ENCODE results near the gene STK38L. TPM values are rescaled to one million over a fixed set of nuclear protein-coding genes. Genes with fewer than 3 reads are reported as not detected.
"Not testable (repeated sequence)": the region's sequence is repeated elsewhere in the genome, so short reads cannot be mapped to it uniquely, and the experiment has no call there.

The STK38L gene
- total and polyA plus RNA-seq, 5 experiments from 2014 or later: 6.8 to 23.6 (median 11.6) TPM

- ATAC-seq (no peak), DNase-seq (no peak)
- peaks cover 0 to 8% (median 6%) of the 10 kb centered on the region in 3 donors for H3K36me3 Mint-ChIP-seq
- no peaks in the 10 kb centered on the region for H3K4me1 Mint-ChIP-seq
- no peak overlapping the region for H3K27ac Mint-ChIP-seq
- H3K27me3 Mint-ChIP-seq: no peaks in the 10 kb centered on the region
- H3K4me3 Mint-ChIP-seq: no peak overlapping the region
- peaks cover 0 to 20% (median 6%) of the 10 kb centered on the region in 9 donors for H3K9me3 Mint-ChIP-seq
- POLR2A ChIA-PET: interaction anchor here (1.1 kb wide), 1 partner anchor 23 kb away, joined by 3 read pairs; no protein-coding TSS in a partner anchor
Observed at GRCh38 chr12:27213304-27213703, 30.8 kb upstream of the STK38L start.

GRCh38 chr12:27213830-27214787, 30.0 kb upstream of the STK38L start:
- peaks cover 0 to 13% (median 4%) of the 10 kb centered on the region in 9 donors for H3K9me3 Mint-ChIP-seq
- H3K36me3 Mint-ChIP-seq: peaks cover 0 to 3% (median 3%) of the 10 kb centered on the region in 3 donors
- H3K27ac Mint-ChIP-seq: no peak overlapping the region
- no peak for ATAC-seq
- no peak overlapping the region for H3K4me3 Mint-ChIP-seq
- no peaks in the 10 kb centered on the region for H3K27me3 Mint-ChIP-seq
- H3K4me1 Mint-ChIP-seq: no peaks in the 10 kb centered on the region
- no peak for DNase-seq
- POLR2A ChIA-PET: interaction anchor here (1.1 kb wide), 1 partner anchor 24 kb away, joined by 3 read pairs; no protein-coding TSS in a partner anchor

- Mint-ChIP-seq H3K36me3 (peaks cover 0 to 3% (median 0%) of the 10 kb centered on the region in 3 donors), H3K4me1 (peaks cover 0 to 25% (median 0%) of the 10 kb centered on the region in 4 donors), H3K27ac (no peak overlapping the region), H3K4me3 (no peak overlapping the region), H3K27me3 (no peaks in the 10 kb centered on the region), H3K9me3 (no peaks in the 10 kb centered on the region)
- DNase-seq: no peak
- POLR2A ChIA-PET: no interaction called here
- no peak for ATAC-seq
Observed at GRCh38 chr12:27217590-27217989, 26.5 kb upstream of the STK38L start.

GRCh38 chr12:27219693-27220054, 24.4 kb upstream of the STK38L start:
- DNase-seq (no peak), ATAC-seq (no peak)
- H3K27ac Mint-ChIP-seq: peak overlapping the region in 1 of 10 donors; percentile 7
- H3K4me3 Mint-ChIP-seq: no peak overlapping the region
- no peaks in the 10 kb centered on the region for H3K9me3 Mint-ChIP-seq
- peaks cover 0 to 2% (median 0%) of the 10 kb centered on the region in 5 donors for H3K27me3 Mint-ChIP-seq
- peaks cover 0 to 27% (median 0%) of the 10 kb centered on the region in 4 donors for H3K4me1 Mint-ChIP-seq
- POLR2A ChIA-PET: no interaction called here
- no peaks in the 10 kb centered on the region for H3K36me3 Mint-ChIP-seq

- no peaks in the 10 kb centered on the region for H3K36me3 Mint-ChIP-seq
- peak overlapping the region in 1 of 10 donors; percentile 48 for H3K27ac Mint-ChIP-seq
- POLR2A ChIA-PET: no interaction called here
- peaks cover 0 to 2% (median 0%) of the 10 kb centered on the region in 5 donors for H3K27me3 Mint-ChIP-seq
- no peaks in the 10 kb centered on the region for H3K9me3 Mint-ChIP-seq
- H3K4me3 Mint-ChIP-seq: no peak overlapping the region
- DNase-seq (no peak), ATAC-seq (no peak)
- H3K4me1 Mint-ChIP-seq: peaks cover 0 to 27% (median 0%) of the 10 kb centered on the region in 4 donors
Observed at GRCh38 chr12:27220055-27220987, 23.8 kb upstream of the STK38L start.

- POLR2A ChIA-PET: no interaction called here
Observed at GRCh38 chr12:27220988-27221345, 23.1 kb upstream of the STK38L start.

DNA sequence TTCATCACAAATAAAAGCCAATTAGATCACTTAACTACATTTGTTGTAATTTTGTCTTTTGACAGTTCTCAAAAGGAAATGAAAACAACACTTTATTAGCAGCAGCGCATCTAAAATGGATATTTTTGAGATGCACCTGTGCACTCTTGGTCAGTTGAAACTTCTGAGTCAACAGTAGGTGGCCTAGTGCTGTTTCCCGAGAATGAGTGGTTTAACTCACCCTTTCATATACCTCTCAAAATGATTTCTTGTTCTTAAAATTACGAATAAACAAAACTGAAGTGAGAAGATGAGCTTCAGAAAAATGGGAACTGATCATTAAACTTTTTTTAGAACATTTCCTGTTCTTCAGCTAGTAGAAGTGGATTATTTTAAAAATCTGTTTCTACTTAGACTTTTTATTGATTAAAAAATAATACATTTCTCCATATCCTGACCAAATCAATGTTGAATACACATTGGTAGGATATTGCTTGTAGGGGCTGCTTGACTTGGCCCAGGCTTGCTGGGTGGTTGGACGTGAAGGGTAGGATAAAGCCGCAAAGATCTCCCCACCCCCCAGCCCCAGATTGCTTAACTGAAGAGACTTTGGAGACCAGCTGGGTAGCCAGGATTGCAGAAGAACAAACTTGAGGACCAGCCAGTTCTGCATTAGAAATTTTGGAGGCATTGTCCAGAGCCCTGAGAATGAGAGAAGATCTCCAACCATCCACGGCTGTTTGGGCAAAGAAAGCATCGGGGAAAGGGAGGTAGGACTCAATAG, 22.3 kb upstream of the STK38L start:
- POLR2A ChIA-PET: no interaction called here

More at GRCh38 chr12:27220988-27221345, 23.1 kb upstream of the STK38L start:
- Mint-ChIP-seq H3K27ac (no peak overlapping the region), H3K9me3 (no peaks in the 10 kb centered on the region), H3K4me3 (no peak overlapping the region), H3K4me1 (peaks cover 0 to 27% (median 0%) of the 10 kb centered on the region in 4 donors), H3K36me3 (no peaks in the 10 kb centered on the region), H3K27me3 (peaks cover 0 to 2% (median 0%) of the 10 kb centered on the region in 5 donors)
- DNase-seq (no peak), ATAC-seq (no peak)

DNA sequence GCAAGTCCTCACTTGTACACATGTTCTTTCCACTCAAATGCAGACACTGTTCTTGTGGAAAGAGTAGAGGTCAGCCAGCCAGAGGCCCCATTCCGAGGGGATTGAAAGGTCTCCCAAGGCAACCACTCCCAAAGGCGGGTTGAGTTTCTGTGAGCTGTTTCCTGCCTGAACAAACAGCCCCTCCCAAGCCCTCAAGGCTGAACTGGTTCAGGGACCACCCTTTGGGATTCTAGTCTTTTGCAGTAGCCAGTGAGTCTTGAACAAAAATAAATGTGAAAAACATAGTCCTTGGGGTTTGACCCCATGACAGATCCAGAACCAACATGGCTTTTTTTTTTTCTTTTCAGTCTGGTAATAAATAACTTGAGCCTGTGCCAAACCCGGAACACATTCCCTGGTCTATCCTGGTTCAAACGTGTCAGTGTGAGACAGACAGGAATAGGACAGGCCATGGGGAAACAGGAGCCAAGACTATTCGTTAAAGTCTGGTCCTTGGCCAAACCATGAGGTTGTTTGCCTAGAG, 17.6 kb upstream of the STK38L start:
- Mint-ChIP-seq H3K36me3 (no peaks in the 10 kb centered on the region), H3K9me3 (no peaks in the 10 kb centered on the region), H3K27ac (no peak overlapping the region), H3K27me3 (peaks cover 0 to 2% (median 0%) of the 10 kb centered on the region in 5 donors), H3K4me3 (no peak overlapping the region), H3K4me1 (peaks cover 0 to 12% (median 0%) of the 10 kb centered on the region in 4 donors)
- POLR2A ChIA-PET: no interaction called here
- DNase-seq: no peak
- ATAC-seq: no peak

More for the DNA sequence above, 22.3 kb upstream of the STK38L start:
- no peaks in the 10 kb centered on the region for H3K9me3 Mint-ChIP-seq
- H3K4me1 Mint-ChIP-seq: peaks cover 0 to 27% (median 0%) of the 10 kb centered on the region in 4 donors
- ATAC-seq (no peak), DNase-seq (no peak)
- no peak overlapping the region for H3K4me3 Mint-ChIP-seq
- no peak overlapping the region for H3K27ac Mint-ChIP-seq
- H3K27me3 Mint-ChIP-seq: peaks cover 0 to 2% (median 0%) of the 10 kb centered on the region in 5 donors
- no peaks in the 10 kb centered on the region for H3K36me3 Mint-ChIP-seq

GRCh38 chr12:27229367-27229766, 14.7 kb upstream of the STK38L start:
- ATAC-seq: no peak
- Mint-ChIP-seq H3K27ac (no peak overlapping the region), H3K4me1 (no peaks in the 10 kb centered on the region), H3K9me3 (peaks cover 0 to 7% (median 0%) of the 10 kb centered on the region in 9 donors), H3K27me3 (peaks cover 0 to 7% (median 2%) of the 10 kb centered on the region in 5 donors), H3K4me3 (no peak overlapping the region), H3K36me3 (peaks cover 0 to 3% (median 0%) of the 10 kb centered on the region in 3 donors)
- POLR2A ChIA-PET: no interaction called here
- no peak for DNase-seq

- H3K27ac Mint-ChIP-seq, H3K27me3 Mint-ChIP-seq, ATAC-seq, H3K36me3 Mint-ChIP-seq, H3K9me3 Mint-ChIP-seq, H3K4me3 Mint-ChIP-seq, POLR2A ChIA-PET, DNase-seq, H3K4me1 Mint-ChIP-seq: not testable (repeated sequence)
Observed at GRCh38 chr12:27231374-27231773, 12.7 kb upstream of the STK38L start.

DNA sequence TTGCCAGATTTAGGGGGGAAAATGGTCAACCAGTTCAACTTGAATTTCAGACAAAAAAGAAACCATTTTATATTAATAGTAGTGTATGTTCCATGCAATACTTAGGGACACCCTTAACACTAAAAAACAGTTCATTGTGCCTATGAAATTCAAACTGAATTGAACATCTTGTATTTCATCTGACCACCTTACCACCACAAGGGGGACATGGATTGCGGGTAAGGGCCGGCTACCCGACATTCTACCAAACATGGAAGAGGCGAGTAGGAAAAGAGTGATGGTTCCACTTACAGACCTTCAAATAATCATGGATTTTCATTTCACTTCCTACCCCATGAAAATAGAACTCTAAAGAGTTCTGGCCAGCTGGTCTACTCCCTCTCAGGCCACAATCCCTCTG, 10.3 kb upstream of the STK38L start:
- DNase-seq: no peak
- H3K27ac Mint-ChIP-seq: no peak overlapping the region
- peaks cover 0 to 3% (median 0%) of the 10 kb centered on the region in 3 donors for H3K36me3 Mint-ChIP-seq
- POLR2A ChIA-PET: no interaction called here
- ATAC-seq: no peak
- H3K27me3 Mint-ChIP-seq: peaks cover 0 to 7% (median 2%) of the 10 kb centered on the region in 5 donors
- H3K4me3 Mint-ChIP-seq: no peak overlapping the region
- peaks cover 0 to 7% (median 0%) of the 10 kb centered on the region in 9 donors for H3K9me3 Mint-ChIP-seq
- H3K4me1 Mint-ChIP-seq: peaks cover 9 to 17% (median 13%) of the 10 kb centered on the region in 4 donors

- Mint-ChIP-seq H3K27me3 (peaks cover 0 to 7% (median 2%) of the 10 kb centered on the region in 5 donors), H3K36me3 (peaks cover 0 to 3% (median 0%) of the 10 kb centered on the region in 3 donors), H3K27ac (peak overlapping the region in 1 of 10 donors; percentile 25), H3K4me1 (peaks cover 13 to 27% (median 25%) of the 10 kb centered on the region in 4 donors), H3K9me3 (peaks cover 0 to 7% (median 0%) of the 10 kb centered on the region in 9 donors), H3K4me3 (no peak overlapping the region)
- DNase-seq: no peak
- no peak for ATAC-seq
- POLR2A ChIA-PET: no interaction called here
Observed at GRCh38 chr12:27236498-27236897, 7.6 kb upstream of the STK38L start.

Data from naive thymus-derived CD8-positive, alpha-beta T cell (primary cell).